Measurements from ENCODE around the gene SPRR5.

Gene SPRR5

DNA sequence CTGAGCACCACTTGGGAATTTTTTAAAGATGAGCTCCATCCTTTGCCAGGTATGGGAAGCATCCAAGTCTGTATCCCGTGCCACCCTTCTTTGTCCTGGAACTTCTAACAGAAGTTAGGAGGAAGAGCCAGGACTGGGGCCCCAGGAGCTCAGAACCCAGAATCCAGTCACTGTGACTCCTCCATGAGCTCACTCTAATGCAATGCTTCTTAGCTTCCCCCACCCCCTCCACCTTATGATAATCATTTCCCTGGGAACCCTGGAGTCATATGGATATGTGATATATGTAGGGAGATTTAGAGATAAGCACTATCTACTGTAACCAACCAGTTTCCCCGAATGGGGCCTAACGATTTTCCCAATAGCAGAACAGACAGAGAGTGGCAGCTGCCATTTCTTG, 758 bp upstream of the SPRR5 start:
- no peak for DNase-seq (ENCODE audit: low read depth)

DNA sequence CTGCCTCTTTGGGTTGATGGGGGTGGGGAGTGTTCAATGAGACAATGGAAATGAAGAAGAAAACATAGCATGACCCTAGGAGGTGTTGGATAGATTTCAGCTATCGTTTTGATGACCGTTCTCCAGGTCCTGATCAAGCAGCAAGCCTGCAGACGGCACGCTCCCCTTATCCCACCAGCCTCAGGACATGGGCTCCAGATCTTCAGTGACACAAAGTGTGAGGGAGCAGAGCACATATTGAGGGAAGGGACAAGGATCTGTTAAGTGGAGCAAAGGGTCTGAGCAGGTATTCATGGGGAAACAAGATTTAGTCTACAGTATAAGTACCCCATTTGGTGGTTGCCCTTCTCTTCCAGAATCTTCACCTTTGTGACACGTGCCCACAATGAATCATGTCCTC, 4.7 kb downstream of the SPRR5 start:
- no peak for DNase-seq (ENCODE audit: low read depth)

DNA sequence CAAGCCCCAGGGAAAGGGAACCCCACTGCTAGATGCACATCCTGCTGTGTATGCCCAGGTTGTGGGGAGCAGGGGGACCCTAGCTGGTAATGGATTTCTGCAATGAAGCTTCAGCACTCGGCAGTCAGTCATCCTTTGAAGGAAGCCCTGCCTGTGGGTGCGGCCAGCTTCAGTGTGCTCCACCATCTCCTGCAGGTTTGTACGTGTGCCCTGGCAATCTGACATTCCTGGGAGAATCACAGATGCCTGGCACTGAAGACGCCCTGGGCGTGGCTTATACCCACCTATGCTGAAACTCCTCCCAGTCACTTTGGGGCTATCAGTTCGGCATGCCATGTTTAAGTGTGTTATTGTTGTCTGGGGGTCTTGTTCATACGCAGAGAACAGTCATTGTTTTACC, 6.8 kb downstream of the SPRR5 start:
- no peak for DNase-seq (ENCODE audit: low read depth)

DNA sequence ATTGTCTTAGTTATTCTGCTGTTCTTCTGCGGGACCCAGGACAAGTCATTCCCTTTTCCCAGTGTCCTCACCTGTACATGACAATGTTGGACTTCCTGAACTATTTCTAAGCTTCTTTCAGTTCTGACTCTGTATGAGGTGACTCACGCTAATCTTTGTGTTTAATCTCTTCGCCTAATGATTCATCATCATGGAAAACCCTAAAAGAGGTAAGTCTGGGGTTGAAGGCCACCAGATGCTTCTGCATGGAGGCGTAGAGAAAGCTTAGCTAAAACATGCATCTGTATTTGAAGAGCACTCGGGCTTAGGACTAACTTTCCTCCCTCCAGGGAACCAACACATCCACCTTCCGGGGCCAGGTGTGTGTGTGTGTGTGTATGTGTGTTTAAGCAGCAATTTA, 7.4 kb downstream of the SPRR5 start:
- DNase-seq (ENCODE audit: low read depth) = no peak

GRCh38 chr1:152957561-152957960, 10.6 kb downstream of the SPRR5 start:
- no peak for DNase-seq (ENCODE audit: low read depth)

DNA sequence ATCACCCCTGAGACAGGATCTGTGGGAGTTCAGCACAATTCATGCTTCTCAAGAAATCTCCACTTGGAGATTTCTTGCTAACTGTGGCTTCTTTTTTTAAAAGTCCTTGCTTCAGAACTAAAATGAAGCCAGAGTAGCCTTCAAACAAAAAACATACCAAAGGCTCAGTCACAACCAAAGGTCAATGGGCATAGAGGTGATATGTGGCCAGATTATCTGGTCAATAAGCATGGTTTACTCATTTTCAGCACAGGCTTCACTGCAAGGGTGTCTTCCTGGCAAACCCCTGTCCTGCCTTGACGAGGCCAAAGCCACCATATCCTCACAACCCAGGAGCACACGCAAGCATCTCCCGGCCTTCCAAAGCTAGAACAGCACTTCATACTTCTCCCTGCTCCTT, 12.3 kb downstream of the SPRR5 start:
- no peak for DNase-seq (ENCODE audit: low read depth)

DNA sequence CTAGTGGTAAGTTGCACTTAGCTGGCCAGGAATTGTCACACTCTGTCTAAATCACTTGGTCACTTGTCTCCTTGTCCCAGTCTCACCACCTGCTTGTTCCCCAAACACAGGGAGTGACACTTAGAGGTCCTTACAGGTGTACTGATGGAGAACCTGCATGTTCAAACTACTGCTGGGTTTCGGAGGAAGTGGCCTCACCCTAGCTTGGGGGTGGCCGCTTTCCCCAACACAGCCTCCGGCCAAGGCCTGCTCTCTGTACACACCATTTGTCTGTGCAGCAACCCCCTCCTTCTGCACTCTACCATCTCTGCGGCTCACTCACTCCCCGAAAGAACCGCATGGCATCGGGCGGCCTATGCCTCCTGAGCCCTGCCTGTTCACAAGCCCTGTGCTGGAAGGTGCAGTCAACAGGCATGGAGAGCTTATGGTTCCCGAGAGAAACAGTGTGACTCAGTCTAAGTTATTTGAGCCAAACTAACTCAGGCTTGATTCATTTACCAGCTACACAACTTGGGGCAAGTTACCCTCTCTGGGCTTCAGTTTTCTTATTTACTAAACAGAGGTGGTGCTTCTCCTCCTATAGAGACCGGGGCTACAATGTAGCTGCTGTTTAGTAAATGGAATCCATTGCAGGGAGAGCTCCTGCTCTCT, 12.9 kb downstream of the SPRR5 start:
- DNase-seq (ENCODE audit: low read depth) = no peak

DNA sequence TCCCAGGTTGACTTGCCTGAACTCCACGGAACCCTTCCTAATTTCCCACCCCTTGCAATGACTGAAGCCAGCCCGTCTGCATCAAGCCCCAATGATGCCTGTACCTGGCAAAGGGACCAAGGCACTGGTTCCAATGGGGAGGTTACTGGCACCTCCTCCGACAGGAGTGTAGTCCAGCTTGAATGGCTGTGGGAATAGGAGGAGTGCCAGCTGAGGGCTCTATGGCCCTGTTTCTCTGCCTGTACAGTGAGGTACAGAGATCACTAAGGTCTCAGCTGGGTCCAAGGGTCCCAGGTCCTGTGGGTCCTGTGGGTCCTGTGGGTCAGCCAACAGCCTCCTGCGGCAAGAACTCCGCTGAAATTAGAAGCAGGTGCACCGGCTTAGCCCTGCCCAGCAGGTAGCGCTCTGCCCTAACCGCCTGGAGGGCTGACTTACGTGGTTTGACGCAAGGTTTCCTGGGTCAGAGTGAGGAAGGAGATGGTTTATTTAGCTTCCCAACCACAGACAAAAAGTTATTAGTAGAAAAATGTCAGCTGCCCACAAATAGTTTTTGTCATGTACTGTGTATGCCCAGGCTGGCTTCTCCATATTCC, 13.5 kb downstream of the SPRR5 start:
- no peak for DNase-seq (ENCODE audit: low read depth)

GRCh38 chr1:152961226-152961891, 14.4 kb downstream of the SPRR5 start:
- DNase-seq (ENCODE audit: low read depth) = no peak

DNA sequence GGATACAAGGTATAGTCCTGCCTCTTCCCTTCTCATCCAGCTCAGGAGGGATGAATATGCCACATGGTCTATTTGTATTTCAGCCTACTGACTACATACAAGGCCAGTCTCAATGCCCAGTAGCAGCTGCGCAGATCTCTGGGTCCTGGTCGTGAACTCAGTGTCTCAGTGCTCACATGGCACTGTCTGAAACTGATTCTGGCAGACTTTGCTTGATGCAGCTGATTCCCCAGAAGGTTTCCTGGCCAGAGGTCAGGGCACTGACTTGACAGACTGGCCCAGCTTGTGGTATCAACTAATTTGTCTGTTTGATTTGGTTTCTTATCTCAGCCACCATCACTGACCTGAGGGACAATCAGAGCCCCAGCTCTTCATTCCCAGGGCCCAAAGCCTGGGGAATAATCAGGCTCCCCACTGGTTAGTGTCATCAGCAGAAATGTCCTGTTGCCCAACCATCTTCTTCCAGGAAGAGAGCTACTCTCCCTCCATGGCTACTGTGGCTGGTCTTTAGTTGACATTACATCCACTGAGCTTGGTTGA, 15.9 kb downstream of the SPRR5 start:
- DNase-seq (ENCODE audit: low read depth) = no peak

DNA sequence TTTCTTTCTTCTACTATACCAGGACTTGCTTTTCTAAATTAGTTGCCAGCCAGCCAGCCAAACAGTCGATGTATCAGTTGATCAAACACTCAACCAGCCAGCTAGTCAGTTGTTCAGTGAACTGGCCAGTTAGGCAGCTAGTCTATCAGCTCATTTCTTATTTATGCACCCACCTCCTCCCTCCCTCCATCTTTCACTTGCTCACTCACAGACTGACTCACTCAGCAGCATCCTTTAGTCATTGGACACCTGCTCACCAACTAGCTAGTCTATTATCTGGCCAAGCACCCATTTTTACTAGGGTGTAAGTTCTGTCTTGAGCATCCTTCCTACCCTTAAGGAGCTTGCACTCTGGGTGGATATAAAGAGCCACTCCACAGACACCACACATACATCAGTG, 17.5 kb downstream of the SPRR5 start:
- DNase-seq (ENCODE audit: low read depth) = no peak

- no peak for DNase-seq (ENCODE audit: low read depth)
These were observed 18.8 kb downstream of the SPRR5 start for GRCh38 chr1:152965853-152966252.

DNA sequence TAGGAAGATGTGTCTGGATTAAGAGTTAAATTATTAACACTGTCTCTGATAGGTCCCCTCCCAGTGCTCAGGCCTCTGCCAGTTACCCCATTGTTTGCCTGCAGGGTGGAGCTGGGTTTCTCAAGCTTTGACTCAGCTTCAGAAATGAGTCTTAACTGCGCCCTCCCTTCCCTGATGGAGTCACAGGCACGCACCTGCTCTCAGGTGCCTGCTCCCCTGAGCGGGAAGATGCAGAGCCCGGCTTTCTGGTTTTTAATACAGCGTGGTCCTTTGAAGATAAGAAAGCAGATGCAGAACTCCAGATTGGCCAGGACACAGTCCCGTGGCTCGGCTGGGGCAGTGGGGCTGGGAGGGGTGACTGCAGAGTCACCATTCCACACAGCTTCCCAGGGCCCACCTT, 20.2 kb downstream of the SPRR5 start:
- DNase-seq (ENCODE audit: low read depth) = no peak

DNA sequence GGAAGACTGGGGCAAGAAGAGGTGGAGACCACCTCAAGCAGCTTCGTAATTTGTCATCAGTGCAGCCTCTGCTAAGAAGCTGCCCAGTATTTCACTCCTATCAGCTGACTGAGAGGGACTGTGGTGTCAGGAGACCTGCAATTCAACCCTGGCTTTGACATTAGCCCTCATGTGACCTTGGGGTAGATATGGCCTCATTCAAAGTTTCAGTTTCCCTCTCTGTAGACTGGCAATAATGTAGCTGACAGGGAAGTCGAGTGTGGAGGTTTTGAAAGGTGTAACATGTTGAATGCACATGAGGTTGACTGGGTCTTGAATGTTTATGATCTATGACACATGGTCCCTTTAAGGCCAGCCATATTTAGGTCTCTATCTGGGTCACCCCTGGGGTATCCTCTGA, 21.2 kb downstream of the SPRR5 start:
- DNase-seq (ENCODE audit: low read depth) = no peak

GRCh38 chr1:152969036-152969435, 22.0 kb downstream of the SPRR5 start:
- no peak for DNase-seq (ENCODE audit: low read depth)

DNA sequence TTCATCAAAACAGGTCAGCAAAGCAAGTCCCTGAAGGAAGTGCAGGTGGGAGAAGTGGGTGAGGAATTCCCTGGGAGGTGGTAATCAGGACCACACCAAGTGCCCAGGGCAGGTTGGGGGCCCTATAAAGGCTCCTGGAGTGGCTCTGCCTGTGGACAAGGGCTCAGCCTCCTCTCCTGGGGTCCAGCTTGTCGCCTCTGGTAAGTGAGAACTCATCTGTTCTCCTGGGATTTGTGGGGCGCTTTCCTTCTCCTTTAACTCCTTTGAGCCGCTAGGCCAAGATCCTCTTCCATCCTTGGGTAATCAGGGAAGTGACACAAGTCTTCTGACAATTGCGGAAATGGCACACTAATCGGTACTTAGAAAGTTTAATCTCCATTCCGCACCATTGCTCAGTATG, 23.5 kb downstream of the SPRR5 start, which contains the start of gene SPRR4:
TSS of gene SPRR4 (plus strand) at position 154 of the 400 bp plus-strand sequence. CDS start 1,243 bp downstream, outside the sequence.
- no peak for DNase-seq (ENCODE audit: low read depth)

GRCh38 chr1:152972196-152972886, 25.3 kb downstream of the SPRR5 start:
- DNase-seq (ENCODE audit: low read depth) = no peak

- DNase-seq (ENCODE audit: low read depth) = no peak
These were observed 29.7 kb downstream of the SPRR5 start for GRCh38 chr1:152976688-152977087.

GRCh38 chr1:152977614-152978013, 30.6 kb downstream of the SPRR5 start:
- no peak for DNase-seq (ENCODE audit: low read depth)

DNA sequence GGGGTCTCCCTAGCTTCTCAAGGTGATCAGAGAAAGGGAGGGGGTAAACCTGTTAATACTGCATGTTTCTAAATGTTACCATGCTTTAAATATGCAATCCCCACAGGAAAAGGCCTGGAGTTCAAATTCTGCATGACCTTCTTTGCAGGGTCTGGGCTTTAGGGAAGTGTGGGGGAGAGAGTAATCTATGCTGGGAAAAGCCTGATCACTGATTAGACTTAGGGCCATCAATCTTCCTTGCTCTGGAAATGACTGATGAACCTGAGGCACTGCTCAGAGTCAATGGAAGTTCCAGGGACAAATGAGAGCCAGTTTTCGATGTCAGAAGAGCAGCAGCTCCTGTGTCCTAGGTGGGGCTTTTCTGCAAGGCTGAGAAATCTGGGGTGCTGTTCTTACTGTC, 33.7 kb downstream of the SPRR5 start:
- DNase-seq (ENCODE audit: low read depth) = no peak

GRCh38 chr1:152981146-152981871, 34.3 kb downstream of the SPRR5 start:
- DNase-seq (ENCODE audit: low read depth) = no peak

- no peak for DNase-seq (ENCODE audit: low read depth)
These were observed 35.1 kb downstream of the SPRR5 start for GRCh38 chr1:152982076-152982475.
